K562 (cell line): ENCODE data around the gene GDPD2. TPM values are rescaled to one million over a fixed set of nuclear protein-coding genes. Genes with fewer than 3 reads are reported as not detected.
"Not testable (repeated sequence)": the region's sequence is repeated elsewhere in the genome, so short reads cannot be mapped to it uniquely, and the experiment has no call there.

Source experiments
- ATAC-seq: fragments of 200-7000 bp; cut with Tn5 transposase; 3 replicates; pipeline ENCODE4 v1.9.1; 2020; ENCODE audit warnings: moderate library complexity
- BruUV-seq: library from RNA; stranded (reverse); fragments of 400-500 nt; replicated peaks from 2 replicates; lab custom pipeline; 2021; lab: Mats Ljungman, UMichigan
- CTCF ChIA-PET: fragments of 300-600 bp; formaldehyde crosslinking; extraction: SDS; loops from one replicate; lab custom pipeline; 2021; ENCODE audit warnings: low intra/inter-chr PET ratio; lab: Yijun Ruan, JAX
- POLR2A ChIA-PET: fragments of 300-600, 350-650 bp; sonication (Branson Sonifier 250); formaldehyde crosslinking; extraction: SDS; loops from one replicate; lab custom pipeline; 2021; ENCODE audit warnings: antibody characterized with exemption, inconsistent platforms; lab: Yijun Ruan, JAX
- DNase-seq, 4 experiments: peaks; one replicate each; pipeline versions ENCODE4 v3.0.0 to v3.0.0-alpha.2; 2011 to 2018; ENCODE audit warnings: low spot score in 3 of 4, mixed read lengths in 3 of 4; ENCODE audit errors: extremely low read depth in 1 of 4
- FAIRE-seq: peaks from 2 replicates; lab custom pipeline; 2011; peaks lifted over from hg19 to GRCh38; lab: Jason Lieb, UNC
- H2AFZ ChIP-seq: 2 replicates; pipeline ENCODE4 v1.6.0; 2011; ENCODE audit warnings: low read depth, low read length, control low read depth, inconsistent platforms
- H3K27ac ChIP-seq: fragments of 200-600 bp; 3 replicates; pipeline ENCODE4 v1.8.0; 2011; ENCODE audit warnings: low read depth, mild to moderate bottlenecking, control low read depth, inconsistent platforms, low read length, moderate library complexity, mixed read lengths; ENCODE audit errors: extremely low read depth
- H3K27me3 ChIP-seq, 2 experiments: fragments of 300-600 bp in 1 of 2; 2 replicates in 1 of 2; 3 replicates in 1 of 2; pipeline versions ENCODE4 v1.6.0 to v1.8.0; 2011; ENCODE audit warnings: inconsistent platforms in 2 of 2, low read length in 2 of 2, mild to moderate bottlenecking in 1 of 2, mixed read lengths in 1 of 2, moderate library complexity in 1 of 2; ENCODE audit not compliant: control insufficient read depth in 2 of 2, insufficient read depth in 2 of 2
- H3K36me3 ChIP-seq: fragments of 300-600 bp; 3 replicates; pipeline ENCODE4 v1.8.0; 2011; ENCODE audit warnings: mild to moderate bottlenecking, low read length, inconsistent platforms; ENCODE audit not compliant: control insufficient read depth, insufficient read depth
- H3K4me1 ChIP-seq, 2 experiments: fragments of 200-600 bp in 1 of 2; replicated peaks in 1 of 2; 2 replicates in 1 of 2; 3 replicates in 1 of 2; pipeline versions ENCODE4 v1.5.1 to v1.8.0; 2011; ENCODE audit warnings: inconsistent platforms in 2 of 2, low read length in 2 of 2, mild to moderate bottlenecking in 1 of 2, mixed read lengths in 1 of 2, moderate library complexity in 1 of 2; ENCODE audit not compliant: control insufficient read depth in 2 of 2, insufficient read depth in 2 of 2
- H3K4me2 ChIP-seq: 2 replicates; pipeline ENCODE4 v1.6.1; 2011; ENCODE audit warnings: low read length, control low read depth, inconsistent platforms, mixed read lengths; ENCODE audit not compliant: insufficient read depth
- H3K4me3 ChIP-seq: fragments of 200-600 bp; sonication (generic), shearing (Covaris generic); 2 replicates; pipeline ENCODE4 v1.5.1; 2016; ENCODE audit warnings: control low read depth, inconsistent platforms
- H3K79me2 ChIP-seq: fragments of 200-600 bp; 3 replicates; pipeline ENCODE4 v1.8.0; 2011; ENCODE audit warnings: low read length, inconsistent platforms; ENCODE audit not compliant: control insufficient read depth, insufficient read depth
- H3K9ac ChIP-seq, 2 experiments: 2 replicates each; pipeline versions ENCODE4 v1.6.0 to v1.6.1; 2011; ENCODE audit warnings: low read depth in 2 of 2, low read length in 2 of 2, control low read depth in 1 of 2, inconsistent platforms in 1 of 2, mild to moderate bottlenecking in 1 of 2, mixed read lengths in 1 of 2; ENCODE audit not compliant: insufficient read depth in 1 of 2
- H3K9me1 ChIP-seq: one replicate; pipeline ENCODE4 v1.6.0; 2011; ENCODE audit warnings: inconsistent platforms, mild to moderate bottlenecking, low read length, moderate library complexity; ENCODE audit not compliant: control insufficient read depth, insufficient read depth
- H3K9me3 ChIP-seq: replicated peaks from 2 replicates; pipeline ENCODE4 v1.5.1; 2011; ENCODE audit warnings: low read depth, low read length, inconsistent platforms; ENCODE audit not compliant: control insufficient read depth, insufficient read depth
- H4K20me1 ChIP-seq: replicated peaks from 2 replicates; pipeline ENCODE4 v1.6.1; 2011; ENCODE audit warnings: low read length, inconsistent platforms, mixed read lengths; ENCODE audit not compliant: control insufficient read depth, insufficient read depth
- ELK3 ChIP-seq: fragments of 450-650 bp; formaldehyde crosslinking; IDR thresholded peaks from 2 replicates; pipeline ENCODE4 v1.4.0; 2020; ENCODE audit warnings: mild to moderate bottlenecking
- PRDM10 ChIP-seq: fragments of 450-650 bp; IDR thresholded peaks from 2 replicates; pipeline ENCODE4 v1.6.1; 2018; ENCODE audit not compliant: partially characterized antibody
- ZNF785 ChIP-seq: fragments of 250-450 bp; sonication (Bioruptor Pico); IDR thresholded peaks from 2 replicates; pipeline ENCODE4 v1.4.0; 2020; ENCODE audit warnings: mild to moderate bottlenecking
- WGBS: fragments of 100-300 bp; shearing (Covaris generic); methylation state at CpG from one replicate; pipeline ENCODE4 v1.1.6; 2016; ENCODE audit warnings: low coverage, mixed read lengths; ENCODE audit not compliant: insufficient coverage; ENCODE audit errors: missing lambda C conversion rate; 5-methylcytosine and 5-hydroxymethylcytosine counted together
- in situ Hi-C: fragments of 300-500 bp; cut with MboI; formaldehyde crosslinking; loops from 4 replicates; pipeline ENCODE4 v1.15.0; 2018; ENCODE audit warnings: inconsistent platforms, mixed read lengths
- intact Hi-C: fragments of 100-400 bp; cut with micrococcal nuclease; formaldehyde crosslinking; loops from 2 replicates; pipeline ENCODE4 v1.14.2; 2022
- polyA plus RNA-seq, 8 experiments: library from polyadenylated mRNA; depleted of rRNA in 4 of 8; stranded (reverse) in 5 of 8; unstranded in 3 of 8; fragments of >200 nt; fragmentation: Nextera tagmentation in 2 of 8; fragmentation: Illumina TruSeq in 1 of 8; extraction: Ambion mirVana in 2 of 8; extraction: Trizol in 1 of 8; gene quantifications; 2 replicates each; pipeline versions ENCODE4 v1.2.1 to v1.2.3, GENCODE V29; 2011 to 2014; ENCODE audit warnings: inconsistent platforms in 1 of 8, missing spikeins in 1 of 8
- total RNA-seq, 7 experiments: library from RNA; depleted of rRNA in 6 of 7; stranded (reverse); fragments of >200 nt in 6 of 7; fragmentation: Illumina TruSeq in 2 of 7; extraction: Trizol in 2 of 7; gene quantifications; 2 replicates each; pipeline versions ENCODE4 v1.2.1 to v1.2.3, GENCODE V29; 2011 to 2021; ENCODE audit warnings: low replicate concordance in 1 of 7
- TF ChIP-seq, protein P1 (sequence below): fragments of 450-650 bp; IDR thresholded peaks from 2 replicates; pipeline ENCODE4 v1.6.1; 2016; ENCODE audit warnings: missing biosample characterization, missing genetic modification characterization
- TF ChIP-seq, protein P2 (sequence below): sonication (generic); formaldehyde crosslinking; IDR thresholded peaks from 2 replicates; pipeline ENCODE4 v1.8.0; 2022; ENCODE audit warnings: missing genetic modification reagents, mild to moderate bottlenecking, borderline replicate concordance

Gene GDPD2
- total and polyA plus RNA-seq, 9 of the 15 experiments (the other 6 are each of a cell fraction or from before 2014, with no cell fraction given): not detected

DNA sequence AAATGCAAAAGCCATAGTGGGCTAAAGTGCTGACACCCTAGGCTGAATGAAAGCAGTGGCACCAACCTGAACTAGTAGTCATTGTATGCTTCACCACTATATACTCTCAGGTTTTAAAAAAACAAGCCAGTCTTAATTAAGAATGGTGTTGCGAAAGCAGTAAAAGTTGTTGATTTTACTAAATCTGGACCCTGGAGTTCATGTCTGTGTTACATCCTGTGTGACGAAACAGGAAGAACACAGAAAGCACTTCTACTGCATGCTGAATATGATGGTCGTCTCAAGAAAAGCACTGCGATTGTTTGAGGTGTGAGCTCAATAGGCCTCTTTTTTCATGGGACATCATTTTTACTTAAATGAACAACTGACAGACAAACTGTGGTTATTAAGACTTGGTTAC, 24.2 kb upstream of the GDPD2 start (continued):
- no peak for TF ChIP-seq PRDM10
- no peak for TF ChIP-seq ELK3 (CRISPR knock-in tag)
- no peak for TF ChIP-seq ZNF785 (CRISPR knock-in tag)
- TF ChIP-seq, protein P1, sequence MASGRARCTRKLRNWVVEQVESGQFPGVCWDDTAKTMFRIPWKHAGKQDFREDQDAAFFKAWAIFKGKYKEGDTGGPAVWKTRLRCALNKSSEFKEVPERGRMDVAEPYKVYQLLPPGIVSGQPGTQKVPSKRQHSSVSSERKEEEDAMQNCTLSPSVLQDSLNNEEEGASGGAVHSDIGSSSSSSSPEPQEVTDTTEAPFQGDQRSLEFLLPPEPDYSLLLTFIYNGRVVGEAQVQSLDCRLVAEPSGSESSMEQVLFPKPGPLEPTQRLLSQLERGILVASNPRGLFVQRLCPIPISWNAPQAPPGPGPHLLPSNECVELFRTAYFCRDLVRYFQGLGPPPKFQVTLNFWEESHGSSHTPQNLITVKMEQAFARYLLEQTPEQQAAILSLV (tag): no peak
- TF ChIP-seq, protein P2, sequence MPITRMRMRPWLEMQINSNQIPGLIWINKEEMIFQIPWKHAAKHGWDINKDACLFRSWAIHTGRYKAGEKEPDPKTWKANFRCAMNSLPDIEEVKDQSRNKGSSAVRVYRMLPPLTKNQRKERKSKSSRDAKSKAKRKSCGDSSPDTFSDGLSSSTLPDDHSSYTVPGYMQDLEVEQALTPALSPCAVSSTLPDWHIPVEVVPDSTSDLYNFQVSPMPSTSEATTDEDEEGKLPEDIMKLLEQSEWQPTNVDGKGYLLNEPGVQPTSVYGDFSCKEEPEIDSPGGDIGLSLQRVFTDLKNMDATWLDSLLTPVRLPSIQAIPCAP: no peak

GRCh38 chrX:70400181-70400580, 22.9 kb upstream of the GDPD2 start:
- H3K9ac ChIP-seq, ATAC-seq, H4K20me1 ChIP-seq, H3K4me1 ChIP-seq, intact Hi-C loops, POLR2A ChIA-PET, H3K79me2 ChIP-seq, FAIRE-seq, DNase-seq, H3K27me3 ChIP-seq, H3K4me3 ChIP-seq, H3K9me3 ChIP-seq, H3K27ac ChIP-seq, CTCF ChIA-PET, in situ Hi-C loops, BruUV-seq, H3K4me2 ChIP-seq, H3K9me1 ChIP-seq, H2AFZ ChIP-seq: not testable (repeated sequence)
- H3K36me3 ChIP-seq: peaks cover 55% of the 10 kb centered on the region; the same call in 2 of the 3 replicates
- 100% methylated on average over 1 of the region's 3 CpGs for whole genome bisulfite sequencing
